Stimulated activated CD4-positive, alpha-beta T cell treated with anti-CD3 and anti-CD28 coated beads, Interleukin-4, amount 100 ng/mL, for 1 hour (primary cell): ENCODE data around the gene DEXI.
"Not testable (repeated sequence)": the region's sequence is repeated elsewhere in the genome, so short reads cannot be mapped to it uniquely, and the experiment has no call there.

ENCODE experiments used
- DNase-seq: peaks from one replicate; pipeline ENCODE4 v3.0.0-alpha.2; 2020

The DEXI gene

GRCh38 chr16:10968498-10968897 is 26.2 kb upstream of the DEXI start:
- no peak for DNase-seq

DNA sequence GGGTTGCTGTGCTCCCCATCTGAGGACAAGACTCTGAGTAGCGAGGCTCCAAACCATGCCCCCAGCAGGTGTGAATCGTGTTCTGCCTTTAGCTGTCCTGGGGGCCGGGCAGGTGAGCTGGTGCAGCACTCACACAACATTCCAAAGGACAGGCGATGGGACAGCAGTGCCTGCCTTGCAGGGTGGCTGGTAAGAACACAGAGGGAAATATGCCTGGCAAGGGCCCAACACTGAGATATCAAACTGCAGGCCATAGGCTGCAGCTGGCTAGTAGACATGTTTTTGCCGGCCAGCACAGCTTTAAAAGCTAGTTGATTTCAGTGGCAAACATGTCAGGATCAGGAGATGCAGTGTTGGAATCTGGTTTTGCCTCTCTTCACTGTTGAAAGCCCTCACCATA is 25.7 kb upstream of the DEXI start:
- no peak for DNase-seq

- DNase-seq = not testable (repeated sequence)
Observed at GRCh38 chr16:10966559-10966958, 24.3 kb upstream of the DEXI start.

GRCh38 chr16:10966129-10966528 is 23.9 kb upstream of the DEXI start:
- no peak for DNase-seq

DNA sequence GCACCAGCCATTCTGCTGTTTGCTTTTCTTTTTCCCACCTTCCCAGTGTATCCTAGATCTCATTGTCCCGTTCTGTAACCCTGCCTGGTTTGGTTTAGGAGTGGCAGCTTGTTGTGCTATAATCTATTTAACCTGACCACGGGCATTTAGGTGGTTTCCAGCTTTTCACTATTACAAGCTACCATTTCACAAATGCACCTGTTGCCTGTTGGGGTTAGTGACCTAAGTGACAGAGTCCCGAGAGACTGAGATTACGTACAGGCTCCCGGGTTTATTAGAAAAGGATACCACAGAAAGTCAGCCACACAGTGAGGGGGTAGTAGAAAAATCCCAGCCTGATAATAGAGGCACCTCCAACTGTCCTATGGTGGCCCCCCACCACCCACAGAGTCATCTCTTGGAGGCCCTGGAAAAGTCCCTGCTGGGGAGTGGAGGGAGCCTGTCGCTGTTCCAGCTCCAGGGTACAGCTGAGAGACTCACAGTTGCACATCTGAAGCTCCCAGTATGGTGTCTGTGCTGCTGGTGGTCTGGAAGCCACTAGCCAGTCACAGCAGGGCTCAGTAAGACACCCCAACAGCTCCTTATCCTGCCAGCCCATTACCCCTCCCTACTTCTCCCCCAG is 23.3 kb upstream of the DEXI start:
- DNase-seq = no peak

DNA sequence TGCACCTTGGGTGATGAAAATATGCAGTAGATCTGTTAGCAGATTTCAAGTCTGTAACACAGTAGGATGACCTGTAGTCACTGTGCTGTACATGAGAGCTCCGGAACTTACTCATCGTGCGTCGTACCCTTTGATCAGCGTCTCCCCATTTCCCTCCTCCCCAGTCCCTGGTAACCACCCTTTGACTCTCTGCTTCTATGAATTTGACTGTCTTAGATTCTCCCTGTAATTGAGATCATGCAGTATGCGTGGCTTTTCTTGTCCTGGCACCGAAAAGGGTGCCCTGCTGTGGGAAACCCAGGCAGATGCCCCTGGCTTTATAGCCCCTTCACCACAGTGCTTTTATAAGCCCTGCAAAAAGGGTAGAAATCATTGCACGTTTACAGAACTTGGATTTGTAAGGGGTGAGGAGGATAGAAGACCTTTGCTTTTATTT is 22.6 kb upstream of the DEXI start:
- DNase-seq = peak; percentile 51

- DNase-seq = peak; percentile 86
Observed at GRCh38 chr16:10964039-10964890, 22.0 kb upstream of the DEXI start.

DNA sequence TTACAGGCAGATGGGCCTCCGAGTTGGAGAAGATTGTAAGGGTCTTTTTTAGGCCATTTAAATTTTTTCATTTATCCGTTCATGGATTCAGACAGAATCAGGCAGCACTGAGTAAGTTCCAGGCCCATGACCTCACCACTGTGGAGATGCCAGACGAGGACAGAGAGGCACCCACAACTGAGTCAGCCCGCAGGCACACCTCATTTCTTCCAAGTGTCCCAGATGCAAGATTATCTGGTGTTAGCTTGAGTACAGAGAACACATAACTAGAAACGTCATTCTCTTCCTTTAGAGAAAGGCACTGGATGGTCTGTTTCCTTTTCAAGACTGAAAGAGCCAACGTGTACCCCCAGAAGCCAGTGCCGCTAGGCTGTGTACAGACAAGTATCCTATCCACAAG is 19.0 kb upstream of the DEXI start:
- no peak for DNase-seq

DNA sequence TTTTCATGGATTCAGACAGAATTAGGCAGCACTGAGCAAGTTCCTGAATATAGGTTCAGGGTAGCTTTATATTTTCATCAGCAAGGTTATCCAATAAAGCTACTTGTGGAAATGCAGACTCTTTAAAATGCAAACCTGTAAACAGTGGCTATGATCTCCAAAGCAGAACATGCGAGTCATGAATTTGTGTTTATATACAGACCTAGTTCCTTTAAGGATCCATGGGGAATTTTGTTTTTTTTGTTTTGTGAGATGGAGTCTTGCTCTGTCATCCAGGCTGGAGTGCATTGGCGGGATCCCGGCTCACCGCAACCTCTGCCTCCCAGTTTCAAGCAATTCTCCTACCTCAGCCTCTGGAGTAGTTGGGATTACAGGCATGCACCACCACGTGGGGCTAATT is 16.9 kb upstream of the DEXI start:
- DNase-seq = no peak

- DNase-seq = no peak
Observed at GRCh38 chr16:10957771-10958482, 15.7 kb upstream of the DEXI start.

GRCh38 chr16:10954903-10955302 is 12.6 kb upstream of the DEXI start:
- no peak for DNase-seq

- DNase-seq = no peak
Observed at GRCh38 chr16:10951026-10951425, 8.8 kb upstream of the DEXI start.

DNA sequence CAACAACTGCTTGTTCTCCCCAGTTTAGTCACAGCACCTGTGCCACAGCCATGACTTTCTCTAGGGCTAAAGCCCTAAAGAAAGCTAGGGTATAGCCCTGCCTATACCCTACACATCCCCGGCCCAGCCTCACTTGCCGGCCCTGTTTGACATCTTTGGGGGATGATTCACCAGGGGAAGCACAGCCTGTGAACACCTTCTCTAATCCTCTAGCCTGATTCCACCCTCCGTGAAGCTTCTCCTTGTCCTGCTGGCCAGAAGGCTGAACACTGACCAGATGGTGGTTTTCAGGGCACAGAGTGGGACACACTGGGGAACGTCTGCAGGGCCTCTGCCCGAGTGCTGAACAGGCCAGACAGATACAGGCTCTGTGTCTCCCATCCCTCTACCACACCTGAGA is 8.1 kb upstream of the DEXI start:
- no peak for DNase-seq

DNA sequence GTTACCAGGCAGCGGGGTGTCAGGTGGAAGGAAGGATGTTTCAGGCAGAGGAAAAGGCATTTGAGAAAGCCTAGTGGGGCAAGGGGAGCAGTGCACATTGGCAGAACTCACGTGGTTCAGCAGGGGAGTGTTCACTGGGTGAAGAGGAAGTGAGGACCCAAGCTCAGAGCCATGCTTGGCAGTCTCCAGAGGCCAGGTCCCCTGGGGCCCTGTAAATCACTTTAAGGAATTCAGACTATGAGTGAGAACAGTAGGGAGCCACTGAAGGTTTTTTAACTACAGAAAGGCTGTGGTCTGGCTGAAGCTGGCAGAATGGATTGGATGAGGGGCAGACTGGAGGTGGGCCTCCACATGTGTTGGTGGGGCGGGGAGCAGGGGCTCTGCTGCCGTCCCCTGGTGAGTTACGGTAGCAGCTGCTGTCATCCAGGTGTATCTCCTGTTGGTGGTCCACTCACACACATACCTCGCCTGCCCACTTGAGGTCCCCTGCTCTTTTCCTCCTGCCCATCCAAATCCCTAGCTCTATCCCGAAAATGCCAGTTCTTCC is 7.2 kb upstream of the DEXI start:
- DNase-seq = peak; percentile 23

GRCh38 chr16:10947211-10947787 is 5.0 kb upstream of the DEXI start:
- no peak for DNase-seq

DNA sequence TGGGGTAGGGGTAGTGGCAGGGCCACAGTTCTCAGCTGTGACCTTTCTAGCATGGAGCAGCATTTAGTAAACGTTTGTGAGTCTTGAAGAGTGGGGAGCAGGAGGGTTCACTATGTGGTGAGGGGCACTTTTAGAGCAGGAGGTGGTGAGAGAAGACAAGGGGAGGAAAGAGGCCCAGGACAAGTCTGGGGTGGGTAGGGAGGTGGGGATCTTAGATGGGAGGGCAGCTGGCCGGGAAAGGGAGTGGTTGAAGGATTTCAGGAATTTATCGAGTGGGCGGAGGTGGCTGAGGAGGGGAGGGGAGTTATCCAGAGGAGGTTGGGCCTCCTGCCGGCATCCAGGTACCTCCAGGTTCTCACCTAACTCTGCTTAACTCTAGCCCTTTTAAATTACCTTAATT is 4.0 kb upstream of the DEXI start:
- no peak for DNase-seq

GRCh38 chr16:10945065-10945787 is 3.0 kb upstream of the DEXI start:
- DNase-seq = no peak

- peak; percentile 97 for DNase-seq
Observed at GRCh38 chr16:10944249-10945064, 2.2 kb upstream of the DEXI start, which contains the start of gene CLEC16A. Gene CLEC16A, plus strand, starts transcription at chr16:10944564. Its CDS starts 154 bp downstream, at chr16:10944718.

DNA sequence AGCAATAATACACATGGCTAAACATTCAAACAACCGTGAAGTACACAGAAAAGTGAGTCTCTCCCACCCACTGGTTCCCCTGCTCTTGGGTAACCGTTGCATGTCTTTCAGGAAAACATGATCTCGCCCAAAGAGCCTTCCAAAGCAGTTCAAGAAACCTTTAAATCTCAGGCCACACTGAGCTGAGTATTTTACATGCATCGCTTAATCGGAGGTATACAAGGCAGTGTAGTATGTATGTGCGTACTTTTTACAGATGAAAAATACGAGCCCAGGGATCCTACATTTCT is 741 bp upstream of the DEXI start:
- DNase-seq = no peak

DNA sequence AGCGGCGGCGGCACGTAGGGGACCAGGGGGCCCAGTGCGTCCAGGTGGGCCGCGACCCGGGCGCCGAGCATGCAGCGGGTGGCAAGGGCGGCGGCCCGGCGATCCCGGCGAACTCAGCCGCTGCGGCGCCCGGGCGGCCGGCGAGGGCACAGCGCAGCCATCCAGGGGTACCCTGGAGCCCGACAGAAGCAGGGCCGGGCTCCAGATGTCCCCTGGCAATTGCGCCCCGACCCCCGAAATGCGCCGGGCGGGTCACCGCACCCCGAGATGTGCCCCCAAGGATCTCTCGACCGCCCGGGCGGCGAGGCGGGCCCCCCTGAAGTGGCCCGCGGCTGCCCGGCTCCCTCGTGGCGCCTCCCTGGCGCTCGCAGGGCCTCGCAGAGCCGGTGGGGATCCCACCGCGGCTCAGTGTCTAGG is 325 bp downstream of the DEXI start:
- DNase-seq = not testable (repeated sequence)

DNA sequence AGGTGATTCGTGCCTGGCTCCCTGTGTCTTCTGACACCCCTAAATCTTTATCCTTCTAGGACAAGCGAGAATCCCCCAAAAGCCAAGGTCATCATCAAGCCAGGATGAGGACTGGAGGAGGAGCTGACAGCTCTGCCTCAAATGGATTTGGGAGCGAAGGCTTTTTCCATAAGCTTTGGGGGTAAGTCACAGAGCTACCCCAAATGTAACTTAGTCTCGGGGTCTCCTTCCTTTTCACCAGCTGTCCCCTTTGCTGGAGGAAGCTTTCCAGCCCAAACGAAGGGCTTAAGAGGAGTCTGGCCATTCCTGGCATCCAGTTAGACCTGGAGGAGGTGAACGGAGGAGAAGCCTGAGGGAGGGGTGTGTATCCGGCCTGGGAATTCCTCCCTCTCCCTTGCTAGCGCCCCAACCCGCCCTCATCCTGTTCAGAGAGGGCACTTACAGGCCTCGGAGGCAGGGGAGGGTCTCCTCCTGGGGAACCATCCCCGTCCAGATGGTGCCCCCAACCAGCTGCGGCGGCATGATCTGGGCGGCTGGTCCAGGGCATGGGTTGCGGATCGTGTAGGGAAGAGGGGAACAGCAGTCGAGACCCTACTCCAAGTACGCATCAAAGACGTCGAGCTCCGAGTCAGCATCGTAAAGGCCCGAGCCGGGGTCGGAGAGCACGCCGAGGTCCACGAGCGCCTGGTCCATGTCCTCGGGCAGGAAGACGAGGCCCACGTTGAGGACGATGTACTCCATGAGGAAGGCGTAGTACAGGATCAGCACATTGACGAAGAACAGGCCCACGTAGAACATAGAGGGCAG is 938 bp downstream of the DEXI start:
- no peak for DNase-seq
